ENCODE measurements around the gene TMEM179. TPM values are rescaled to one million over a fixed set of nuclear protein-coding genes. Genes with fewer than 3 reads are reported as not detected.

Gene TMEM179
- total RNA-seq, 1 experiment from 2014 or later: 7.4 TPM

DNA sequence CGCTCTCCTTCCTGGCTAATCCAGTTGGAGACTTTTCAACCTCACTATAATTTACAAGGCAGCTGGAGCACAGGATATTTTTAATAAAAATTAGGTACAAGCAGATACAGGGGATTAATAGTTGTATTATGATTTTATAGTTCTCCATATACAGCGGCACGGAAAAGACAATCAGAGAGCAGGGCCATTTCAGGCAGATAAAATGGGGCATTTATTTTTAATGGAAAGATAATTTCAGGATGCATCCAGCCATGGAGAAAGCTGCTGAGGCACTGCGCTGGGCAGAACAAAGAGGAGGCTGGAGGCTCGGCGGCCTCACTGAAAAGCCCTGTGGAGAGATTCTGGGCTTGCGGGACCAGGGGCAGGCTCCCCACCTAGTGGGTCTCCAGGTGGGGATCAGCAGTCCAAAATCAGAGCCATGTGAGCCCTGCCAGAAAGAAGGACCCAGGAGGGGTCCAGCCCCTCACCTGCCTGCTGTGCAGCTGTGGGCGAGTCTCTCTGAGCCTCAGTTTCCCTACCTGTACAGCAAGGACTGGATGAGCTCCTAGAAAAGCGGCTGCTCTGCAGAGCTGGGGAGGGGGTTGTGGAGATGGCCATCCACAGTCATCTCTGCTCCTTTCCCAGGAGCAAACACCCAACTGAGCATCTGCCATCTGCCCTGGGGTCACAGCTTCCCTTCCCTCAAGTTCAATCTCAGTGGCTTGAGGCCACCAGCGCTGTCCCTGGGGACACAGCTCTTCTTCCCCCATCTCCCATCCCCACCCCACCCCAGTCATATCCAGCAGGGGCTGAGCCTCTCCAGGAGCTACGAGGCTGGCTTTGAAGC is 48.9 kb downstream of the TMEM179 start:
- DNase-seq (ENCODE audit: low read depth): no peak

DNA sequence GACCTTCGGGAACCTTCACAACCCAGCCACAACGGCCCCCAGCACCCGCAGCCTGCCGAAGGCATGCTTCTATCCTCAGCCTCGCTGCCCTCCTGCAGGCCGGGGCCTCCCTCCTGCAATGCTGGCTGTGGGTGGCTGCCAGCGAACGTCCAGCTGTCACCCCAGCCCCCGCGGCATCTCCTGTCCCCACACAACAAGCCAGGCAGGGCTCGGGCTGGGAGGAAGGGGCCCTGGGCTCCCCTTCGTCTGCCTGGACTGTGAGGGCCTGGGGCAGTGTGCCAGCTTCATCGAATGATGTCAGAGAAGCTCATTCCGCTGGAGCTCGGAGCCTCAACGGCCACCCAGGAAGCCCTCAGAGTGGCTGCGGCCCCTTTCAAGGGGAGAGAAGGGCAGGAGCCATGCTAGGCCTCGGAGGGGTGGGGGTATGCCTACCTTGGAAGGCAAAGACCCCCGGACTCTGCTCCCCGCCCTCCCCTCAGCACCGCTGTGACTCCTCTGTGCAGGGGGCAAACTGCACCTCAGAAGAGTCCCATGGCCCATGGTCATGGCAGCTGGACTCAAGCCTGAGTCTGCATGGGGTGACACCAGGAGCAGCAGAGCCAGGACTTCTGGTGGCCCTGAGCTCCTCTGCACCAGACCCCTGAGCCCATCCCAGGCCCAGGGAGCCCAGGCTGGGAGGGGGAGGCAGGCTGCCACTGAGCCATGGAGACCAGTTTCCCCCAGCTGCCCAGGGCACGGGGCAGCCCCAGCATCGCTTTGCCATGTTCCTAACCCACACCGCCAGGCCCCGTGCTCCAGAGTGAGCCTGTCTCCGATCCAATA is 49.8 kb downstream of the TMEM179 start:
- no peak for DNase-seq (ENCODE audit: low read depth)

- DNase-seq (ENCODE audit: low read depth): no peak
These were observed 50.4 kb downstream of the TMEM179 start for GRCh38 chr14:104554088-104554607.

GRCh38 chr14:104553166-104554087 is 51.1 kb downstream of the TMEM179 start:
- no peak for DNase-seq (ENCODE audit: low read depth)

GRCh38 chr14:104552738-104553125 is 51.8 kb downstream of the TMEM179 start:
- no peak for DNase-seq (ENCODE audit: low read depth)

GRCh38 chr14:104551851-104552737 is 52.5 kb downstream of the TMEM179 start:
- no peak for DNase-seq (ENCODE audit: low read depth)

DNA sequence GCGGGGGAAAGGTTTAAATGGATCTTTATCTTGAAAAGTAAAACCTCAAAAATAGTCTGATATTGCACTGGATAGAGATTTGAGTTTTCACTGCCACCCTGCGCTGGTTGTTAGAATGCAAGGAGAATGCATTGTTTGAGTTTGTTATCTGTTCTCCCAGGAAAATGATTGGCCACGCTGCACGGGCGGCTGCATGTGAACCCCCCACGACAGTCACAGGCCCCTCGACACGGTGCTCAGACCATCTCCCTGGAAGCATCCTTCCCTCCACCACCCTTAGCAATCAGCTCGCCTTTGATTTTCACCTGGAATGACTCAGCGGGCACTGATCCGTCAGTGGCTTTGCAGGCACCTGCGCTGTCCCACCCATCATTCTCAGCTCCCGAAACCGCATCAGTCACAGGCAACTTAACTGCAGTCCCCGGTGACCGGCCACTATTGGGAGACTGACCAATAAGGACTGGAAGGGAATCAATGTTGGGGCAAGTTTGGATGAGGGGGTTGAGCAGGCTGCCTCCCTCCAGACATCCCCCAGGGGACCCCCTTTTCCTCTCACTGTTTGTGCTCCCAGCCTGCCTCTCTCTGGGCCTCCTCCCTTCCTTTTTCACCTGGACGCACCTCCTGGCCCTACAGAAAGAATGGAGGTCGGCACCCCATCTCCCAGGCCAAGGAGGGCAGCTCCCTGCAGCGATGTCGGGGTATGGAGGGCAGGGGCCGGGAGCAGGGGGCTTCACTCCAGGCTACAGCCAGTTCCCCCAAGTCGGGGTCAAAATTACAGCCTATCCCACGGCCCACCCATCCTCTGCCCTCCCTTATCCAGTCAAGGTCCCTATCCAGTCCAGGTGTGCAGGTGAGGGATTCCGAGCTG is 53.5 kb downstream of the TMEM179 start:
- DNase-seq (ENCODE audit: low read depth): no peak

DNA sequence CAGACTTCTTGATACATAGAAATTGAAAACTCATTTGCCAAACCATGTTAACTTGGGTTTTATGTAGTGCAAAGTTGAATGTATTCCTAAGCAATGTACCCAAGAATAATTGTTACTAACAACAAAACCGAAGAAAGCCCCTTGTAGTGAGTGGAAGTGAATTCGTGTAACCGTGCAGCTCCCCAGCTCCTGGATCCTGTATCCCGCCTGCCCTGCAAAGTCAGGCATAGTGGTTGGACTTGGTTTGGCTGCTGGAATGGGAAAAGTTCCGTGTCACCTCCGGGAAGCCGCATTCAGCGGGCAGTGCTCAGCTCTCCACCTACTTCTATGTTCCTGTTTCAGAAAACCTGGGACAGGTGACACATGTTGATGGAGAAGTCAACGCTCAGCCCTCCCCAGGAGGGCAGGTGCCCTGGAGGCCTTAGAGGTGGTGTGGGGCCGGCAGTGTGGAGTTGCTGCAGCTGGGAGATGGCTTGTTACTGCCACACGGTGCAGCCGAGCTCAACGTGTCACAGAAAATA is 54.2 kb downstream of the TMEM179 start:
- DNase-seq (ENCODE audit: low read depth): no peak

DNA sequence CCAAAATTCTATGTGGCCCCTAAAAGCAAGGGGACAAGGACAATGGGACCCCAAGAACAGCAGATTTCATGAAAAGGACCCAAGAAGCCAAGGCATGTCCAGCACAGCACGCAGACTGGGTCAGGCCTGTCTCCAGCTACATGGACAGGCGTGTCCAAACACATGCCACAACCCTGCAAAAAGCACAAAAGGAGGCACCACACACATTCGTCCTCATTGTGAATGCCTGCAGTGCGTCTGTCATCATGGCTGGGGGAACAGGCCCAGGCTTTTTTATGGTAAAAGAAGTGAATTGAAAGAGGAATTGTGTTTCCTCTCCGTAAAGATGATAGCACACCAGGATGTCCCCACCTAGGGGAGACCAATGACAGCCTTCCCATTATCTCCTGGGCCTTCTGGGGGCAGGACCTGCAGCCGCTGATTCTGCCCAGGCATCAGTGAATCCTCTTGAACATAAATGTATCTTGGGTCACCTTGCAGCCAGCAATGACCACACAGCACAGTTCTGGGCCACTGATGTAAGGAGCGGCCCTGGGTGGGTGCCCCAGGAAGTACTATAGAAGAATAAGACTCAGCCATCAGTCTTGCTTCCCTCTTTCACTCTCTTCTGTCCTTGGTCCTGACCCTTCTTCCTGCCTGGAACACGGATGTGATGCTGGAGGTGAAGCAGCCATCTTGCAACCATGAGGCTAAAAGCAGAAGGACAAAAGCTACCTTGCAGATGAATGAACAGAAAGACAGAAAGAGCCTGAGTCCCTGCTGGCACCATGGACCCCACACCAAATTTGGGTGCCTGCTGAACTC is 54.8 kb downstream of the TMEM179 start:
- no peak for DNase-seq (ENCODE audit: low read depth)

DNA sequence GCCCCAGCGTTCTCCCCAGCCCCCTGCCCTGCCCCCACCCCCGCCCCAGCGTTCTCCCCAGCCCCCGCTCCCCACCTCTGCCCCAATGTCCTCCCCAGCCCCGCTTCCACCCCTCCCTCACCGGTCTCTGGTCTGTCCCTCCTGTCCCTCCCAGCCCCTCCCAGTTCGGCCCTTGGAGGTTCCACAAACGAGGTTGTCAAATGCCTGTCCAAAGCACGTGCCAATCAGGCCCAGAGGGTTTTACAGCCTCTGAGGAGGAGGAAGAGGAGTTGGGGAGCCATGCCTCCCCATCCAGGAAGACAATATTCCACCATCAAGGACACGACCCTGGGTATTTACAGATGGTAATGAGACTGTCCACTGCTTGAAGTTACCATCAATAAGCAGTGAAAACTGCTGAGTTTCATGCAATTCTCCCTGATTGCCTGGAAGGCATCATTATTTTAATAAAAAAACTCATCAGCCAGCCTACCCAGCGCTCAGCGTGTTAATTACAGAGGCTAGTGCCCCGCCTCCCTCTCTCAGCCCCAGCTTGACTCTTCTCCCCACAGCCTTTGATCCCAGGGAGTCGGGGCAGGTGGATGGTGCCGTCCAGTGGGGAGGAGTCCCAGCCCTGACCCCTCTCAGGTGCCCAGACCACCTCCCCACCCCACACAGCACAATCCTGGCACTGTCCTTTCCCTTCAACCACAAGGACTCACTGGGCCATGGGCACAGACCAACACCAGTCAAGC is 55.6 kb downstream of the TMEM179 start:
- no peak for DNase-seq (ENCODE audit: low read depth)

DNA sequence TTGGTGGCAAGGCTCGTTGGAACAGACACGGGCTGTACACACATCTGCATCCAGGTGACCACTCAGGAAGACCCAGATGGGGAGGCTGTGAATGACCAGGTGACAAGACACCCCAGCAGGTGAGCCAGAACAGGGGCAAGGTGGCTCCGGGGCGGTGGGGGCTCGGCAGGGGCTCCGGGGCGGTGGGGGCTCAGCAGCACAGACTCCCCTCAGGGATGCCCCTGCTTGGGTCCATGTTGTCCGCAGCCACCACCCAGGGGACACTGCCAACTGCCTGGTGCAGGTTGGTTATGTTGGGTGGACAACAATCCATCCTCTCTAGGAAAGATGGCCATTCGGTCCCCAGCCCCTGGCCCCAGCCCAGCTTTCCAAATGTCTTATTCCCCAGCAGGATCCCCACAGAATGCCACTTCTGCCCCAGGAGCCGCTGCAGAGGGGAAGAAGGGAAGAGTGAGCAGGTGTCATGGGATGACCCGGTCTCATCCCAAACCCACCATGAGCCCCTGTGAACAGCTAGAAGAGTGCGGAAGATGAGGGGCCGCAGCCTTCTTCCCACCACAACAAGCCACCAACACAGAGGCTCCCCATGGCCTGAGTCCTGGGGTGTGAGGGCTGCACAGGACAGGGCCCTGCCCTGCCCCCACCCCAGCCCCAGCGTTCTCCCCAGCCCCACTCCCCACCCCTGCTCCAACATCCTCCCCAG is 56.4 kb downstream of the TMEM179 start:
- DNase-seq (ENCODE audit: low read depth): no peak

DNA sequence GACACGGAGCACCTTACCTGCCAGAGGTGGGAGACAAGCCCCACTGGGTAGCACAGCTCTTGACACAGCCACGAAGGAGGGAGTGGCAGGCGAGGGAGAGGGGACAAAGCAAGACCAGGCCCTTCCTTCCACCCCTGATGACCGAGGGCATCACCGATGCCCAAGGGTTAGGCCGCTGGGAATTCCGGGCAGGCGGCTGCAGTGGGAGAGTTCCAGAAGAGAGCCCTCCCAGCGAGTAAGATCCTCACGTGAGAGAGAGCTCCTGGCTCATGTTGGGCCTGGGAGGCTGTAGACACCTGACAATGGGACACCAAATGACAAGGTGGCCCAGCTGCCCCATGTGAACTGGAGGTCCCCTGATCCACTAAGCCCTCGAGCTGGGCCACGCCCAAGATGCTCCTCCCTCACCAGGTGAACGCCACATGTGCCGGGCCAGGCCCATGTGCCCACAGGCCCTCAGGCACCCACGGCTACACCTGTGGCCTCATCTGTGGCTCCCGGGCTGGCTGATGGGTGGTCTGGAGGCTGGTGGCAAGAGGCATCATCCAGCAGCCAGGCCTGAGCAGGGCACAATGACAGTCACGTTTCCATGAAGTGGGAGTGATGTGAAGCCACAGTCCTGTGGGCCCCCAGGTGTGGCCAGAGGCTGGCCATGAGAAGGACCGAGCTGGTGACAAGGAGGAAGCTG is 57.1 kb downstream of the TMEM179 start:
- peak; percentile 4 for DNase-seq (ENCODE audit: low read depth)

DNA sequence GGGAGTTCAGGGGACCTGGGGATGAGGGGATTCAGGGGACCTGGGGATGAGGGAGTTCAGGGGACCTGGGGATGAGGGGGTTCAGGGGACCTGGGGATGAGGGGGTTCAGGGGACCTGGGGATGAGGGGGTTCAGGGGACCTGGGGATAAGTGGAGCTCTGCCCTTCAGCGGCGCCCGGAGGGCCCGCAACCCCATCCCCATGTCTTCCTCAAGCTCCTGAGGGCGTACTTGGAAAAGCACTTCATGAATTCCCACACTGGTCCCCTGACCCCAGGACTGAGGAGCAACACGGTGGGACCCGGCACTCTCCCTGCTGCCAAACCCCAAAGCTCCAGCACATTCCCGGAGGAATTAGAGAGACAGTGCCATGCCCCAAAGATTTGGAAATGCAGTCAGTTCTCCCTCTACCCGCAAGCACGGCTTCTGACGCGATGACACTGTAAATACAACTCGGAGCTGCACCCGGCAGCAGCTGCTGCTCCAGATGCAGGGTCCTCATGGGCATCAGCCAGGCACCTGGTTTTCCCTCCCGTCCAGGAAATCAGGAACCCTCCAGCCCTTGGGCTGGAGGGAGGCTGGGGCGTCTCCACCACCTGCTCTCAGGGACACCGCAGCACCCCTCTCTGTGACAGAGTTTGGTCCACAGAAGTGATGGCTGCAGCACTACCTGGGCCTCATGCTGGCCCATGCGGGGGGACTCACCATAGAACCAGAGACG is 57.8 kb downstream of the TMEM179 start:
- DNase-seq (ENCODE audit: low read depth): no peak

- peak; percentile 48 for DNase-seq (ENCODE audit: low read depth)
These were observed 58.5 kb downstream of the TMEM179 start for GRCh38 chr14:104545942-104546501.

- DNase-seq (ENCODE audit: low read depth): peak; percentile 54
These were observed 59.2 kb downstream of the TMEM179 start for GRCh38 chr14:104545151-104545941.

All from Daoy (cell line).